OCI-M2 (cell line): ENCODE results near the gene UQCRH.
"Not testable (repeated sequence)": the region's sequence is repeated elsewhere in the genome, so short reads cannot be mapped to it uniquely, and the experiment has no call there.

Source experiments
- DNase-seq: peaks from one replicate; lab custom pipeline; 2025; ENCODE audit not compliant: unreplicated experiment; lab: John Stamatoyannopoulos, UW

Gene UQCRH

GRCh38 chr1:46333300-46334029 lies 30.0 kb downstream of the UQCRH start:
- DNase-seq, result no peak

GRCh38 chr1:46334030-46334384 lies 30.5 kb downstream of the UQCRH start:
- DNase-seq, result no peak

GRCh38 chr1:46335081-46335480 lies 31.6 kb downstream of the UQCRH start:
- DNase-seq, result no peak

DNA sequence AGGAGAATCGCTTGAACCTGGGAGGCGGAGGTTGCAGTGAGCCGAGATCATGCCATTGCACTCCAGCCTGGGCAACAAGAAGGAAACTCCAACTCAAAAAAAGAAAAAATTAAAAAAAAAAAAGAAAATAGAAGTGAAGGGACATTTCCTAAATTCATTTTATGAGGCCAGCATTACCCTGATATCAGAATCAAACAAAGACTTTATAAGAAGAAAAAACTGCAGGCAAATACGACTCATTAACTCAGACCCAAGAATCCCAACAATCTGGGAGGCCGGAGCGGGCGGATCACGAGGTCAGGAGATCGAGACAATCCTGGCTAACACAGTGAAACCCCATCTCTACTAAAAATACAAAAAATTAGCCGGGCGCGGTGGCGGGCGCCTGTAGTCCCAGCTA lies 33.9 kb downstream of the UQCRH start:
- not testable (repeated sequence) for DNase-seq

- DNase-seq, result peak; percentile 58
These were observed 37.1 kb downstream of the UQCRH start, which contains the start of gene NSUN4 for GRCh38 chr1:46340404-46341221. NSUN4 (plus strand) TSS chr1:46340807; CDS start chr1:46340827, 20 bp downstream.

GRCh38 chr1:46341222-46342083 lies 38.0 kb downstream of the UQCRH start:
- DNase-seq, result no peak

DNA sequence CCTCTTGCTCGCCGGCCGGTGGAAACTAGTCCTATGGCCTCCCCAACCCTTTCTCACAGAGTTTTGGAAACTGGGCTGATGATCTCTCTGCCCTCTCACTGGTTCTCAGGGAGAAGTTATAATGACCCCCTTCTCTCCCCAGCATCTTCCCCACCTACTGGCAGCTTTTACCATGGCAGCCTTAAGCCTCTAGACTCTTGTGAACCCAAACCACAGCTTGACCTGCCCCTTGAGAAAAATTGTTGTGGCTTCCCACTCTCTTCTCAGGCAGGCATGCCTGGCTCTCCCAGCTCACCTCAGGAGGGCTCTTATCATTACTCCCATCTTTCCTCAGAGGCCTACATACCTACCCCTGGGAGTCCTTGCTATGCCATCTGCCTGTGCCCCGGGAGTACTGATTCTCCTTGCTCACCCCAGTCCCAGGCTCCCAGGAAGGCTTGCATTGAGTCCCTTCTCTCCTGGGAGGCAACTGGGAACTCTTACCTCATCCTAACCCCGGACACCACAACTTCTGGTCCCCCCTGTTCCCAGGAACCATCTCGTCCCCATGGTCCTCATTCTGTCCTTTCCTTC lies 38.7 kb downstream of the UQCRH start:
- DNase-seq, result no peak

DNA sequence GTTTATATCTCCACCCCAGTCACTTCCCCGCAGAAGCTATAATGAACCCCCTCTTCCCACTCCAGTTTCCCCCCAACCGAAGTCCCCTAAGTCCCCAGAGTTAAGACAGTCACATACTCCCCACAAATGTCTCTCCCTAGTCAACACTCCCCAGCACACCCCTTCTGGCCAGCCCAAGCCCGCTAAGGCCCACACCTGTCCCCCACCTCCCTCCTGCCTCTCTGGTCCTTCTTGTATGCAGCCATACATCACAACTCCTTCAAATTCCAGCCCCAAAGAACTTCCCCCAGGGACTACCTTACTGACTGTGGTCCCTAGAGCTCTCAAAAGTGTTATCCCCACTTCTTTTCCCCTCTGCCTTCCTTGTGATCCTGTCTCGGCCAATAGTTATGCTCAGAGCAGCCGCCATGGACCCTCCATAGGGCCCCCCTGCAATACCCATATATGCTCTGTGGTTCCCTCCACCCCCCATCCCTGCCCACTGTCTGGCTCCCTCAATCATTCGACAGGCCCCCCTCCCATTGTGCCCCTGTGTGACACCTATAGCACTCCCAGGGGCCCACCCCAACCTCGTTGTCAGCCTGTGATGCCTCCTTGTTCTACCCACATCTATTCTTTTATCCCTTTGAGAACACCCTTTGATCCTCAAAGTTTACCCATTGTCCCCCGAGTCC lies 39.3 kb downstream of the UQCRH start:
- no peak for DNase-seq

- DNase-seq, result no peak
These were observed 39.8 kb downstream of the UQCRH start for GRCh38 chr1:46343351-46343695.

DNA sequence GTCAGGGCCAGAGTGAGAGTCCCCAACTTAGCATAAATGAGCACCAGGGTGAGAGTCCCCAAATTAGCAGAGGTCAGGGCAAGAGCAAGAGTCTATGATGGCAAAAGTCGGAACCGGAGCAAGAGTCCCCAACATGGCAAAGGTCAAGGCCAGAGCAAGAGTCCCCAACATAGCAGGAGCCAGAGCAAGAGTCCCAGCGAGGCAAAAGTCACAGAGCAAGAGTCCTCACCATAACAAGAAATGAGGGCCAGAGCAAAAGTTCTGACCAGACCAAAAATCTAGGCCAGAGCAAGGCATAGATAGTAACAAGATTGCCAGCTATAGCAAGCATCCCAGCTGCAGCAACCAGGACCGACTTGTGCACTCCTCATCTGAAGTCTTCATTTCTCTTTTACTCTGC lies 40.2 kb downstream of the UQCRH start:
- no peak for DNase-seq

- DNase-seq, result no peak
These were observed 41.0 kb downstream of the UQCRH start for GRCh38 chr1:46344481-46344880.

- DNase-seq, result no peak
These were observed 41.8 kb downstream of the UQCRH start for GRCh38 chr1:46345281-46345680.

DNA sequence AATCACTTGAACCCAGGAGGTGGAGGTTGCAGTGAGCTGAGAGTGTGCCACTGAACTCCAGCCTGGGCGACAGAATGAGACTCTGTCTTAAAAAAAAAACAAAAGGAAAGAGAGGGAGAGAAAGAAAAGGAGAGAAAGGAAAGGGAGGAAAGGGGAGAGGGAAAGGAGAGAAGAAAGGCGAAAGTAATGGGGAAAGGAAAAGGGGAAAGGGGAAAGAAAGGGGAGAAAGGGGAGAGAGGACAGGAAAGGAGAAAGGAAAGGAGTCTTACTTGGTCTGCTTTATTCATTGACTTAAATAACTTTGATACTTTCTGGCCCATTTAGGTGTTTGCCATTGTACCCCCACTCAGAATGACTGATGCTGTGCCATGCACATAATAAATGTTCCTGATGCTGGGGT lies 48.9 kb downstream of the UQCRH start:
- no peak for DNase-seq

DNA sequence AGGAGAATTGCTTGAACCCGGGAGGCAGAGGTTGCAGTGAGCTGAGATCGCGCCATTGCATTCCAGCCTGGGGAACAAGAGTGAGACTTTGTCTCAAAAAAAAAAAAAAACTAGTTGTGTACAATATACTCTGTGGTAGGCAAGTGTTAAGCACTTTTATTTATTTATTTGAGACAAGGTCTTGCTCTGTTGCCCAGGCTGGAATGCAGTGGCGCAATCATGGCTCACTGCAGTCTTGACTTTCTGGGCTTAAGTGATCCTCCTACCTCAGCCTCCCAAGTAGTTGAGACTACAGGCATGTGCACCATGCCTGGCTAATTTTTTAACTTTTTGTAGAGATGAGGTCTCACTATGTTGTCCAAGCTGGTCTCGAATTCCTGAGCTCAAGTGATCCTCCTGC lies 52.4 kb downstream of the UQCRH start:
- not testable (repeated sequence) for DNase-seq

GRCh38 chr1:46362158-46362557 lies 58.7 kb downstream of the UQCRH start:
- DNase-seq, result no peak

DNA sequence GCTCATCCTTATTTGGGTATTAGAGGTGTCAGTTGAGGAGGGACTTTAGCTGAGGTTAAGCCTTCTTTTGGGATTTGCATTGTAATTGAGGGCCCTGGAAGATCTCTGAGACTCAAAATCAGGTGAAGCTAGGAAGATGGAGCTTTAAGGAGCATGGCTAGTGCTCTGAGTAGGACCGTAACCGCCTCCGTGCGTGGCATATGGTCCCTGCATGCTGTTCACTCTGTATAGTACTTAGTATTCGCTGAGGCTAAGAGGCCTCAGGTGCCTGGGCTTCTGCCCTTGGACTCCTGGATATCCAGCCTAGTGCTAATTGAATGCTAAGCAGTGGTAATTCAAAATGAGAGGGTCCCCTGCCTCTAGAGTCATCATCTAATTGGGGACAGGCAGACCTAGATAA lies 59.6 kb downstream of the UQCRH start:
- DNase-seq, result no peak

- no peak for DNase-seq
These were observed 61.1 kb downstream of the UQCRH start for GRCh38 chr1:46364612-46365011.

GRCh38 chr1:46365796-46366195 lies 62.3 kb downstream of the UQCRH start:
- DNase-seq, result not testable (repeated sequence)
